Glomerular visceral epithelial cell (primary cell): ENCODE data around the gene PSG1.

Experiments used
- DNase-seq: peaks from one replicate; pipeline ENCODE4 v3.0.0-alpha.2; 2016; ENCODE audit errors: extremely low spot score

PSG1 gene

DNA sequence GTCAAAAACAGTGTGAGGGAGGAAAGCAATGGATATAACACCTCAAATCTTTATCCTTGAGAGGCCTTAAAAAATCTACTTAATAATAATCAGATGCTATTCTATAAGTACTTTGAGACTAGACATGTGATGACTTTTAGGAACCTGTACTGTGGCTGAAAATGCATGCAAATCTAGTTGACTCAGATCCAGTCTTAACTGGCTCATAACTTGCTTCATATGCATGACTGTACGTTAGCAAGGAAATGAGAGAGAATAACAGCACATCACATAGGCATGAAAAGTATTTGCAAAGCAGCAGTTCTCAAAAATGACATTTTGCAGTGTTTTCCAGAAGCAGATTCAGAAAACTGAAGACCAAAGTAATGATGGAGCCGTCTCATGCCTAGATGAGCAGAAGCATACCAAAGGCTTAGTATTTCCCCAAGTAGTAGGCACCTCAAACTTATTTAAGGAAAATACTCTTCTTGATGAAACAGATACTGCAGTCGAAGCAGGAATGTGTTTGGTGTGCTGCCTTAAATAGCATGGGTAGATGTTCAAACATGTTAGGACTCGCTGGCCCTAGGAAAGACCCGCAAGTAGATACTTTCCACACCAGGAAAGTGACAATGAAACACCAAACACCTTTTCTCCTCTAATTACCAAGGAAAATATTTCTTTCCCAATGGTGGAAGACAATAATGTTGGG is 59.4 kb downstream of the PSG1 start:
- peak; percentile 62 for DNase-seq

DNA sequence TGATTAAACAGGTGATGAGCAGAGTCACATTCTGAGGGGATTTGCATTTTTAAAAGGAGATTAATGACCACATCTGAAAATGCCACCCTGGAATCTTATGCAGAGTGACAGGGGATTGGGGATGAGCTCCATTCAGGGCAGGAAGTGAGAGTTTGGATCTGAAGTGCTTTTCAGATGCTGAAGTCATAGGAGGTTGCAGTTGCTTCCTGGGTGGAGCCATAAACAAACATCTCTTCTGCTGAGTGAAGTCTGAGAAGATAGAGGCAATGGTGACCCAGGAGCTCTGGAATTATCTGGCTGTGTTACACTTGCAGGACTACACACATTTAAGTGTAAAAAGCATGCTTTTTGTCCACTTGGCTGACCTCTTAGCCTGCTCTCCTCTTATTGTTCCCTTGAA is 62.6 kb downstream of the PSG1 start:
- DNase-seq: no peak
